Right lobe of liver (tissue), 6 donors: ENCODE data around the gene INPP4A. TPM values are rescaled to one million over a fixed set of nuclear protein-coding genes. Genes with fewer than 3 reads are reported as not detected.

Experiments used
- ATAC-seq, 4 donors: fragments of 200-7000 bp; cut with Tn5 transposase; one replicate each; pipeline ENCODE4 v1.9.1; 2020; ENCODE audit warnings: mild to moderate bottlenecking in 4 of 4, moderate library complexity in 4 of 4
- DNase-seq, 3 donors: peaks; one replicate each; pipeline ENCODE4 v3.0.0-alpha.2; 2020
- H3K27ac ChIP-seq, 3 donors: fragments of 200-600 bp; one replicate each; pipeline ENCODE4 v1.8.0; 2022
- H3K27me3 ChIP-seq, 2 donors: fragments of 200-600 bp; one replicate each; pipeline ENCODE4 v1.8.0; 2022
- H3K36me3 ChIP-seq, 4 donors: fragments of 200-600 bp; sonication (generic) in 1 of 4; one replicate each; pipeline versions ENCODE4 v1.5.1 to v1.8.0; 2017 to 2022; ENCODE audit warnings: control low read depth in 1 of 4
- H3K4me1 ChIP-seq, 4 donors: fragments of 200-600 bp; sonication (generic) in 1 of 4; one replicate each; pipeline versions ENCODE4 v1.5.1 to v1.8.0; 2017 to 2022; ENCODE audit warnings: control low read depth in 1 of 4
- H3K4me3 ChIP-seq, 3 donors: fragments of 200-600 bp; one replicate each; pipeline ENCODE4 v1.8.0; 2022
- H3K9me3 ChIP-seq, 4 donors: fragments of 200-600 bp; sonication (generic) in 1 of 4; one replicate each; pipeline versions ENCODE4 v1.5.1 to v1.8.0; 2017 to 2022; ENCODE audit warnings: control low read depth in 1 of 4
- CTCF ChIP-seq, 4 donors: fragments of 200-600 bp in 3 of 4; fragments of 450-650 bp in 1 of 4; IDR thresholded peaks; one replicate each; pipeline versions ENCODE4 v1.5.1 to v1.8.0; 2016 to 2022; ENCODE audit warnings: antibody characterized with exemption in 4 of 4, mild to moderate bottlenecking in 2 of 4
- POLR2A ChIP-seq: fragments of 450-650 bp; IDR thresholded peaks from one replicate; pipeline ENCODE4 v1.6.1; 2017; ENCODE audit warnings: antibody characterized with exemption, mild to moderate bottlenecking
- WGBS: methylation state at CpG from one replicate; pipeline ENCODE4 v1.1.6; 2018; ENCODE audit warnings: low coverage, low lambda C conversion rate; ENCODE audit not compliant: insufficient coverage; ENCODE audit errors: missing lambda C conversion rate; 5-methylcytosine and 5-hydroxymethylcytosine counted together
- intact Hi-C, 2 donors: fragments of 100-400 bp; cut with DNase I; formaldehyde crosslinking; loops; one replicate each; pipeline versions ENCODE4 v1.11.2 to v1.14.1; 2022
- total RNA-seq, 6 experiments: library from RNA; depleted of rRNA in 2 of 6; stranded (reverse); fragments of >200 nt in 2 of 6; fragmentation: NEBNext Ultra II Directional in 3 of 6; extraction: Animal tissue kit (Norgen Biotek cat#: 25700) in 3 of 6; gene quantifications; one replicate each; pipeline versions ENCODE4 v1.1.0 to v1.2.4, GENCODE V29; 2016 to 2023
- donor health status: DM: no; HTN: yes; CAD: no.
- donor health status: DM: no; HTN: no; CAD: no.
- donor health status: DM: no; HTN: no; CAD: no.
- donor health status: DM: no; HTN: yes; CAD: no.
- donor health status: DM: no; HTN: yes; CAD: no.

The INPP4A gene
- total RNA-seq, 6 experiments from 2014 or later = 6.5 to 10.4 (median 8.0) TPM

GRCh38 chr2:98476192-98476868 lies 31.7 kb downstream of the INPP4A start:
- intact Hi-C loops = no loop called here
- H3K9me3 ChIP-seq = no peaks in the 10 kb centered on the region
- no peaks in the 10 kb centered on the region for H3K36me3 ChIP-seq
- WGBS = 74% methylated on average over 5 of the region's 9 CpGs
- H3K27ac ChIP-seq = no peak overlapping the region
- H3K4me3 ChIP-seq = no peak overlapping the region
- DNase-seq = no peak
- peaks cover 0 to 13% (median 0%) of the 10 kb centered on the region in 4 donors for H3K4me1 ChIP-seq
- peak in 3 of 4 donors; percentile 38 to 61 (median 41) for ATAC-seq
- TF ChIP-seq POLR2A (no peak), CTCF (IDR thresholded peaks at IDR 0.05) (no peak)
- no peaks in the 10 kb centered on the region for H3K27me3 ChIP-seq

- ATAC-seq = no peak
- intact Hi-C loops = no loop called here
- Histone ChIP-seq H3K4me3 (no peak overlapping the region), H3K27ac (no peak overlapping the region), H3K27me3 (no peaks in the 10 kb centered on the region), H3K4me1 (peaks cover 0 to 13% (median 0%) of the 10 kb centered on the region in 4 donors), H3K36me3 (no peaks in the 10 kb centered on the region), H3K9me3 (no peaks in the 10 kb centered on the region)
- DNase-seq = peak in 1 of 3 donors; percentile 12
- no peak for TF ChIP-seq CTCF (IDR thresholded peaks at IDR 0.05)
- no peak for TF ChIP-seq POLR2A
- 100% methylated on average over 5 of the region's 10 CpGs for WGBS
These were observed 32.4 kb downstream of the INPP4A start for GRCh38 chr2:98477036-98477435.

- H3K27ac ChIP-seq = no peak overlapping the region
- TF ChIP-seq POLR2A (no peak), CTCF (IDR thresholded peaks at IDR 0.05) (no peak)
- no peaks in the 10 kb centered on the region for H3K27me3 ChIP-seq
- DNase-seq = no peak
- no peak for ATAC-seq
- no peaks in the 10 kb centered on the region for H3K9me3 ChIP-seq
- WGBS = 71% methylated on average over 1 of the region's 5 CpGs
- intact Hi-C loops = no loop called here
- no peaks in the 10 kb centered on the region for H3K36me3 ChIP-seq
- H3K4me3 ChIP-seq = no peak overlapping the region
- peaks cover 0 to 13% (median 0%) of the 10 kb centered on the region in 4 donors for H3K4me1 ChIP-seq
These were observed 32.8 kb downstream of the INPP4A start for GRCh38 chr2:98477506-98477905.

DNA sequence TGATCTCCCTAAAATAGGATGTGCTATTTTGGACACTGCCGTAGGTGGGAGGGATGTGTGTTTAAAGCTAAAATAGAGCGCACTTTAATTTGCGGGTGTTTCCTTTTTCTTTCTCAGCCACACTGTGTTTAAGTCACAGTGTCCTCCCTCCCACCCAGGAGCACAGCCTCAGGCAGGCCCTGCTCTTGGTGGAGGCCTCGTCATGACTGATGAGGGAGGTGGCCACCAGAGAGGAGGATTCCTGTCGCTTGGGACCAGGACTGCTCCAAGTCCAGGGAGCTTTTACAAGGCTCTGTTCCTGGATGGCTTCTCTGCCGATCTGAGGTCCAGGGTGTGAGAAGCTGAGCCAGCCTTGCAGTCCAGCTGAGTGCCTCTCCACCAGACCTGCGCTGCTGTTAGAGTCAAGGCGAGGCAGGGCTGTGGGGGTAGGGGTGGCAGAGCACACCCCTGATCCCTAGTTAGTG lies 33.5 kb downstream of the INPP4A start:
- H3K36me3 ChIP-seq = no peaks in the 10 kb centered on the region
- no CpG with 5 or more reads among the region's 8 CpGs for WGBS
- no peak for ATAC-seq
- no peak overlapping the region for H3K4me3 ChIP-seq
- no peak for DNase-seq
- peaks cover 0 to 13% (median 0%) of the 10 kb centered on the region in 4 donors for H3K4me1 ChIP-seq
- H3K27ac ChIP-seq = no peak overlapping the region
- H3K27me3 ChIP-seq = no peaks in the 10 kb centered on the region
- no peaks in the 10 kb centered on the region for H3K9me3 ChIP-seq
- intact Hi-C loops = no loop called here
- no peak for TF ChIP-seq POLR2A
- TF ChIP-seq CTCF (IDR thresholded peaks at IDR 0.05) = no peak
